ENCODE data around the gene SSH2. TPM values are rescaled to one million over a fixed set of nuclear protein-coding genes. Genes with fewer than 3 reads are reported as not detected.
A peak's percentile ranks its signal among the peaks of the same experiment; 100 is the strongest.

The SSH2 gene
- total RNA-seq, 1 donor from 2014 or later = 37.6 TPM

- TF ChIP-seq CTCF (IDR thresholded peaks at IDR 0.05) (no peak), POLR2A (IDR thresholded peaks at IDR 0.05) (no peak), POLR2AphosphoS5 (IDR thresholded peaks at IDR 0.05; ENCODE audit: insufficient read depth in 1 of 2, low read depth in 1 of 2) (no peak)
- no peaks in the 10 kb centered on the region for H3K9me3 ChIP-seq
- H3K4me3 ChIP-seq = no peak overlapping the region
- intact Hi-C loops (cut with DNase I) = loop anchor here (10.0 kb wide), 1 partner anchor 349 kb away; the partner anchor contains the start of gene GIT1
- no peak overlapping the region for H3K27ac ChIP-seq
- peaks cover 18% of the 10 kb centered on the region for H3K4me1 ChIP-seq
- H3K27me3 ChIP-seq = no peaks in the 10 kb centered on the region
- DNase-seq (ENCODE audit: extremely low spot score in 2 of 2) = no peak
- H3K36me3 ChIP-seq = no peaks in the 10 kb centered on the region
Measured at GRCh38 chr17:29933379-29933778, 3.4 kb upstream of the SSH2 start.

DNA sequence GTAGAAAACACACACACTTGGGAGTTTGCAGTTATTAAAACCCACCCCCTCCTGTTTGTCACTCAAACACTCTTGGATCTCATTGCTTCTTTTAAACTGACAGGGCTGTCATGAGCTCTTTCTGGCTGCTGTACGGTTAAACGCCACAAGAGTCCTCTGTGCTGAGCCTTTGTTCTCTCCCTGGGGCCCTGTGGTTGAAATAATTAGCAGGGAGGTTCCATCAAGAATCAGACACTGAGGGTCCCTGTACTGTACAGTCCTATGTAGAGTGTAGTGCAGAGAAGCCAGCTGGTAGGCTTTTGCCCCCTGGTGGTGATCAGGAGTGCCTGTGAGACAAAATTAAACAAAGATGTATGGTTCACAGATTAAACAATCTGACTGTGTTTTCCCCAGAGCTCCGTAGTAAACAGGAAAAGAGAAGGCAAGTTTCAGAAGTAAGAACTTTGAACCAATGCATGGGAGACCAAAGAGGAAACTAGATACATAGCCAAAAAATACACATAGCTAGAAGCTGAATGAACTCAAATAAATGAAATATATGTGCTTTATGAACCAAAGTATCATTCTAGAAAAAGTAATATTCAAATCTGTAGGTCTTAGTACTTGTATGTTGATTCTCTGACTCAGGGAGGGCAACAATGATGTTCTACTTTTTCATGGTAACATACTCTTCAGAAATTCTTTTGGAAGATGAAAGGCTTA lies 1.4 kb upstream of the SSH2 start:
- intact Hi-C loops (cut with DNase I) = loop anchor here (2.0 to 10.0 kb wide), 2 partner anchors 123 to 347 kb away; partner anchors contain the start of gene GIT1
- no peak overlapping the region for H3K27ac ChIP-seq

GRCh38 chr17:29930409-29931010 lies 482 bp upstream of the SSH2 start:
- intact Hi-C loops (cut with DNase I) = loop anchor here (2.0 to 10.0 kb wide), 2 partner anchors 122 to 346 kb away; partner anchors contain the start of gene GIT1
- H3K4me3 ChIP-seq = peak overlapping the region; percentile 72 to 79
- H3K36me3 ChIP-seq = no peaks in the 10 kb centered on the region

More for the DNA sequence above, 1.4 kb upstream of the SSH2 start:
- H3K4me1 ChIP-seq = peaks cover 23% of the 10 kb centered on the region
- DNase-seq (ENCODE audit: extremely low spot score in 2 of 2) = no peak
- TF ChIP-seq POLR2AphosphoS5 (IDR thresholded peaks at IDR 0.05; ENCODE audit: insufficient read depth in 1 of 2, low read depth in 1 of 2) = peak in 1 of 2 donors; percentile 49
- peak; percentile 77 to 94 (median 85) for TF ChIP-seq CTCF (IDR thresholded peaks at IDR 0.05)
- no peak for TF ChIP-seq POLR2A (IDR thresholded peaks at IDR 0.05)
- H3K27me3 ChIP-seq = no peaks in the 10 kb centered on the region
- peak overlapping the region; percentile 72 to 79 for H3K4me3 ChIP-seq
- no peaks in the 10 kb centered on the region for H3K9me3 ChIP-seq
- H3K36me3 ChIP-seq = no peaks in the 10 kb centered on the region

GRCh38 chr17:29929006-29929532 lies 959 bp downstream of the SSH2 start:
- H3K36me3 ChIP-seq = no peaks in the 10 kb centered on the region
- H3K4me1 ChIP-seq = peaks cover 23% of the 10 kb centered on the region
- H3K9me3 ChIP-seq = no peaks in the 10 kb centered on the region
- peak overlapping the region; percentile 72 to 79 for H3K4me3 ChIP-seq
- DNase-seq (ENCODE audit: extremely low spot score in 2 of 2) = no peak
- peak overlapping the region; percentile 91 for H3K27ac ChIP-seq
- TF ChIP-seq POLR2A (IDR thresholded peaks at IDR 0.05) = no peak
- TF ChIP-seq POLR2AphosphoS5 (IDR thresholded peaks at IDR 0.05; ENCODE audit: insufficient read depth in 1 of 2, low read depth in 1 of 2) = no peak
- no peak for TF ChIP-seq CTCF (IDR thresholded peaks at IDR 0.05)
- intact Hi-C loops (cut with DNase I) = no loop called here
- H3K27me3 ChIP-seq = no peaks in the 10 kb centered on the region

More at GRCh38 chr17:29930409-29931010, 482 bp upstream of the SSH2 start:
- DNase-seq (ENCODE audit: extremely low spot score in 2 of 2) = peak in 1 of 2 donors; percentile 86
- Histone ChIP-seq H3K4me1 (peaks cover 23% of the 10 kb centered on the region), H3K27me3 (no peaks in the 10 kb centered on the region), H3K9me3 (no peaks in the 10 kb centered on the region), H3K27ac (peak overlapping the region; percentile 91)
- TF ChIP-seq CTCF (IDR thresholded peaks at IDR 0.05) = no peak
- peak in 1 of 2 donors; percentile 2 for TF ChIP-seq POLR2AphosphoS5 (IDR thresholded peaks at IDR 0.05; ENCODE audit: insufficient read depth in 1 of 2, low read depth in 1 of 2)
